H9 (cell line): ENCODE results near the gene ADGRE1. TPM values are rescaled to one million over a fixed set of nuclear protein-coding genes. Genes with fewer than 3 reads are reported as not detected.

Source experiments
- DNase-seq: peaks from one replicate; pipeline ENCODE4 v3.0.0-alpha.2; 2017
- H2AFZ ChIP-seq: one replicate; pipeline ENCODE4 v1.6.1; 2013; ENCODE audit warnings: mild to moderate bottlenecking, low read length, control low read depth, moderate library complexity
- H2AK5ac ChIP-seq: 2 replicates; pipeline ENCODE4 v1.6.1; 2013; ENCODE audit warnings: low read length, control low read depth, mixed read lengths; ENCODE audit not compliant: insufficient read length
- H2BK120ac ChIP-seq: one replicate; pipeline ENCODE4 v1.6.1; 2013; ENCODE audit warnings: low read depth, mild to moderate bottlenecking, low read length, control low read depth, inconsistent platforms; ENCODE audit not compliant: poor library complexity, severe bottlenecking
- H2BK12ac ChIP-seq: 2 replicates; pipeline ENCODE4 v1.6.1; 2013; ENCODE audit warnings: low read length, control low read depth, mixed read lengths, low read depth; ENCODE audit not compliant: insufficient read length
- H2BK15ac ChIP-seq: 2 replicates; pipeline ENCODE4 v1.6.1; 2013; ENCODE audit warnings: low read depth, low read length, control low read depth
- H2BK20ac ChIP-seq: one replicate; pipeline ENCODE4 v1.6.1; 2013; ENCODE audit warnings: low read depth, mild to moderate bottlenecking, low read length, control low read depth, inconsistent platforms; ENCODE audit not compliant: poor library complexity, severe bottlenecking
- H2BK5ac ChIP-seq: 2 replicates; pipeline ENCODE4 v1.6.1; 2013; ENCODE audit warnings: low read length, control low read depth, mixed read lengths; ENCODE audit not compliant: insufficient read length
- H3K14ac ChIP-seq: 2 replicates; pipeline ENCODE4 v1.6.1; 2013; ENCODE audit warnings: low read length, control low read depth; ENCODE audit not compliant: insufficient read depth
- H3K18ac ChIP-seq: 2 replicates; pipeline ENCODE4 v1.6.1; 2013; ENCODE audit warnings: low read depth, mild to moderate bottlenecking, mixed read lengths, low read length, control low read depth; ENCODE audit not compliant: insufficient read length
- H3K23ac ChIP-seq: 2 replicates; pipeline ENCODE4 v1.6.1; 2013; ENCODE audit warnings: low read length, control low read depth, mixed read lengths, low read depth; ENCODE audit not compliant: insufficient read length
- H3K23me2 ChIP-seq: 2 replicates; pipeline ENCODE4 v1.6.1; 2013; ENCODE audit warnings: low read depth, mild to moderate bottlenecking, mixed read lengths, low read length, control low read depth; ENCODE audit not compliant: insufficient read length, poor library complexity, severe bottlenecking
- H3K27ac ChIP-seq: 2 replicates; pipeline ENCODE4 v1.5.1; 2013; ENCODE audit warnings: low read length, control low read depth, mixed read lengths, low read depth; ENCODE audit not compliant: insufficient read length
- H3K27me3 ChIP-seq: 2 replicates; pipeline ENCODE4 v1.6.1; 2013; ENCODE audit warnings: low read length, control low read depth, inconsistent platforms; ENCODE audit not compliant: insufficient read depth
- H3K4ac ChIP-seq: 2 replicates; pipeline ENCODE4 v1.6.1; 2013; ENCODE audit warnings: low read depth, mild to moderate bottlenecking, control low read depth, inconsistent platforms, low read length, moderate library complexity
- H3K4me1 ChIP-seq: 2 replicates; pipeline ENCODE4 v1.6.1; 2013; ENCODE audit warnings: low read length, control low read depth, inconsistent platforms; ENCODE audit not compliant: insufficient read depth
- H3K4me2 ChIP-seq: 2 replicates; pipeline ENCODE4 v1.6.1; 2013; ENCODE audit warnings: low read length, control low read depth, mixed read lengths; ENCODE audit not compliant: insufficient read length, insufficient read depth
- H3K56ac ChIP-seq: 2 replicates; pipeline ENCODE4 v1.6.1; 2013; ENCODE audit warnings: low read depth, mild to moderate bottlenecking, mixed read lengths, low read length, control low read depth; ENCODE audit not compliant: insufficient read length
- H3K79me1 ChIP-seq: 2 replicates; pipeline ENCODE4 v1.6.1; 2013; ENCODE audit warnings: low read depth, mild to moderate bottlenecking, moderate library complexity, low read length, control low read depth, inconsistent platforms; ENCODE audit not compliant: insufficient read depth, poor library complexity, severe bottlenecking
- H3K79me2 ChIP-seq: 2 replicates; pipeline ENCODE4 v1.6.1; 2013; ENCODE audit warnings: low read length, control low read depth, inconsistent platforms; ENCODE audit not compliant: insufficient read depth
- H3K9ac ChIP-seq: 2 replicates; pipeline ENCODE4 v1.6.1; 2013; ENCODE audit warnings: low read length, control low read depth, mixed read lengths; ENCODE audit not compliant: insufficient read length; ENCODE audit errors: extremely low read depth
- H3K9me3 ChIP-seq: one replicate; pipeline ENCODE4 v1.6.1; 2013; ENCODE audit warnings: low read depth, low read length, inconsistent platforms; ENCODE audit not compliant: control insufficient read depth
- H3T11ph ChIP-seq: one replicate; pipeline ENCODE4 v1.6.1; 2013; ENCODE audit warnings: mild to moderate bottlenecking, low read length, control low read depth, inconsistent platforms
- H4K20me1 ChIP-seq: one replicate; pipeline ENCODE4 v1.6.1; 2013; ENCODE audit not compliant: control insufficient read depth, insufficient read length, insufficient read depth
- H4K5ac ChIP-seq: 2 replicates; pipeline ENCODE4 v1.6.1; 2013; ENCODE audit warnings: low read depth, mild to moderate bottlenecking, mixed read lengths, low read length, control low read depth; ENCODE audit not compliant: insufficient read length
- H4K8ac ChIP-seq: replicated peaks from 2 replicates; pipeline ENCODE4 v1.6.1; 2013; ENCODE audit warnings: low read length, control low read depth, mixed read lengths, low read depth; ENCODE audit not compliant: insufficient read length
- H4K91ac ChIP-seq: 2 replicates; pipeline ENCODE4 v1.6.1; 2013; ENCODE audit warnings: low read depth, mild to moderate bottlenecking, moderate library complexity, mixed read lengths, low read length, control low read depth; ENCODE audit not compliant: insufficient read length
- H3K27ac Mint-ChIP-seq, 3 experiments: 2 replicates in 2 of 3; 3 replicates in 1 of 3; pipeline ENCODE4 v1.8.0; 2020 to 2021; ENCODE audit warnings: mixed read lengths in 3 of 3, mild to moderate bottlenecking in 1 of 3, moderate library complexity in 1 of 3
- H3K27me3 Mint-ChIP-seq: 2 replicates; pipeline ENCODE4 v1.8.0; 2021; ENCODE audit warnings: low read depth, mild to moderate bottlenecking, moderate library complexity, mixed read lengths
- H3K36me3 Mint-ChIP-seq, 3 experiments: 2 replicates in 2 of 3; 3 replicates in 1 of 3; pipeline ENCODE4 v1.8.0; 2020 to 2021; ENCODE audit warnings: low read depth in 3 of 3, mixed read lengths in 3 of 3; ENCODE audit not compliant: insufficient read depth in 1 of 3
- H3K4me1 Mint-ChIP-seq, 2 experiments: 2 replicates each; pipeline ENCODE4 v1.8.0; 2020; ENCODE audit warnings: mixed read lengths in 2 of 2
- H3K4me3 Mint-ChIP-seq, 2 experiments: 2 replicates in 1 of 2; 3 replicates in 1 of 2; pipeline ENCODE4 v1.8.0; 2020 to 2021; ENCODE audit warnings: mild to moderate bottlenecking in 2 of 2, mixed read lengths in 2 of 2, moderate library complexity in 1 of 2
- H3K9me3 Mint-ChIP-seq, 2 experiments: 2 replicates in 1 of 2; 3 replicates in 1 of 2; pipeline ENCODE4 v1.8.0; 2020; ENCODE audit warnings: mild to moderate bottlenecking in 2 of 2, mixed read lengths in 2 of 2, moderate library complexity in 1 of 2
- CTCF ChIP-seq: fragments of 200-600 bp; sonication (generic); conservative IDR thresholded peaks from 3 replicates; pipeline ENCODE4 v1.8.0; 2021; ENCODE audit warnings: antibody characterized with exemption, mild to moderate bottlenecking
- WGBS: extraction: QIAGEN DNeasy Blood & Tissue Kit; methylation state at CpG from one replicate; pipeline ENCODE4 v1.1.7; 2013; ENCODE audit warnings: missing lambda C conversion rate, low lambda C conversion rate, mixed read lengths; ENCODE audit not compliant: insufficient read length; ENCODE audit errors: extremely low coverage; 5-methylcytosine and 5-hydroxymethylcytosine counted together
- long read RNA-seq: library from polyadenylated mRNA; unstranded; transcript quantifications from one replicate; pipeline ENCODE4 v2.0.0, GENCODE V29; 2020
- total RNA-seq: library from RNA; stranded (reverse); gene quantifications from 2 replicates; pipeline ENCODE4 v1.2.1, GENCODE V29; 2021

The ADGRE1 gene, protein sequence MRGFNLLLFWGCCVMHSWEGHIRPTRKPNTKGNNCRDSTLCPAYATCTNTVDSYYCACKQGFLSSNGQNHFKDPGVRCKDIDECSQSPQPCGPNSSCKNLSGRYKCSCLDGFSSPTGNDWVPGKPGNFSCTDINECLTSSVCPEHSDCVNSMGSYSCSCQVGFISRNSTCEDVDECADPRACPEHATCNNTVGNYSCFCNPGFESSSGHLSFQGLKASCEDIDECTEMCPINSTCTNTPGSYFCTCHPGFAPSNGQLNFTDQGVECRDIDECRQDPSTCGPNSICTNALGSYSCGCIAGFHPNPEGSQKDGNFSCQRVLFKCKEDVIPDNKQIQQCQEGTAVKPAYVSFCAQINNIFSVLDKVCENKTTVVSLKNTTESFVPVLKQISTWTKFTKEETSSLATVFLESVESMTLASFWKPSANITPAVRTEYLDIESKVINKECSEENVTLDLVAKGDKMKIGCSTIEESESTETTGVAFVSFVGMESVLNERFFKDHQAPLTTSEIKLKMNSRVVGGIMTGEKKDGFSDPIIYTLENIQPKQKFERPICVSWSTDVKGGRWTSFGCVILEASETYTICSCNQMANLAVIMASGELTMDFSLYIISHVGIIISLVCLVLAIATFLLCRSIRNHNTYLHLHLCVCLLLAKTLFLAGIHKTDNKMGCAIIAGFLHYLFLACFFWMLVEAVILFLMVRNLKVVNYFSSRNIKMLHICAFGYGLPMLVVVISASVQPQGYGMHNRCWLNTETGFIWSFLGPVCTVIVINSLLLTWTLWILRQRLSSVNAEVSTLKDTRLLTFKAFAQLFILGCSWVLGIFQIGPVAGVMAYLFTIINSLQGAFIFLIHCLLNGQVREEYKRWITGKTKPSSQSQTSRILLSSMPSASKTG
- total RNA-seq, result not detected in 2 replicates
- long read RNA-seq, result 0 reads

DNA sequence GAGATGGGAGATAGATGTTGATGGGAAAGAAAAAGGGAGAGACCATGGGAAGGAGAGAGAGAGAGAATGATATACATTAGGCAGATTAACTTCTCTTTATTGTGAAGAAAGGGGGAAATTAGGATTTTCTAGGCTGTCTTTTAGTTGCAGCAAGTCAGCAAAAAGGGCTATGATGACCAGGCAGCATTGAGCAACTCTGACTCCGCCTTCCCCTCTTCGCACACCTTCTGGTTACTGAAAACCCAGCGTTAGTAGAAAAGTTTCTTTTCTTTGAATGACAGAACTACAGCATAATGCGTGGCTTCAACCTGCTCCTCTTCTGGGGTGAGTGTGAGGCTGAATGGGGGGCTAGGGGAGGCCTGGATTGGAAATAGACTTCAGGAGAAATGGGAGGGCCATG lies at the start of gene ADGRE1:
Gene ADGRE1, plus strand, starts transcription at position 264 of the 400 bp plus-strand sequence. Its CDS starts 30 bp downstream, at position 294.
- Histone ChIP-seq H2BK120ac (no peak within 1 kb of the TSS), H2AK5ac (no peak within 1 kb of the TSS), H3K27me3 (no peaks in the 10 kb centered on the region), H4K91ac (no peak within 1 kb of the TSS), H3K18ac (no peak within 1 kb of the TSS), H3K23me2 (no peaks in the 10 kb centered on the region), H3K9ac (no peak within 1 kb of the TSS), H3K4me2 (no peak within 1 kb of the TSS), H3K79me1 (no peaks in the 10 kb centered on the region), H3K27ac (no peak within 1 kb of the TSS), H2BK5ac (no peak within 1 kb of the TSS), H3K23ac (no peak within 1 kb of the TSS), H4K20me1 (no peaks in the 10 kb centered on the region), H3K56ac (no peak within 1 kb of the TSS), H2AFZ (no peak within 1 kb of the TSS), H2BK15ac (no peak within 1 kb of the TSS), H3K79me2 (no peaks in the 10 kb centered on the region), H3T11ph (no peak within 1 kb of the TSS), H2BK12ac (no peak within 1 kb of the TSS), H3K14ac (no peak within 1 kb of the TSS), H3K4ac (no peak within 1 kb of the TSS), H3K4me1 (no peaks in the 10 kb centered on the region), H4K5ac (no peak within 1 kb of the TSS), H3K9me3 (peaks cover 4% of the 10 kb centered on the region), H4K8ac (no peak within 1 kb of the TSS), H2BK20ac (no peak within 1 kb of the TSS)
- peaks cover 10% of the 10 kb centered on the region for H3K27me3 Mint-ChIP-seq
- no peak for DNase-seq
- H3K27ac Mint-ChIP-seq, result no peak within 1 kb of the TSS
- no peak within 1 kb of the TSS for H3K4me3 Mint-ChIP-seq
- WGBS, result no CpG with 5 or more reads among the region's 4 CpGs
- H3K36me3 Mint-ChIP-seq, result peaks cover 5 to 11% (median 5%) of the 10 kb centered on the region in 3 experiments; a peak in 6 of 7 replicates
- TF ChIP-seq CTCF, result no peak
- H3K9me3 Mint-ChIP-seq, result peaks cover 70 to 72% of the 10 kb centered on the region in 2 experiments
- H3K4me1 Mint-ChIP-seq, result no peaks in the 10 kb centered on the region
